Measurements from ENCODE around the gene ACSL6.

ACSL6 gene

GRCh38 chr5:132001647-132002561 is 9.6 kb downstream of the ACSL6 start:
- no peak for ATAC-seq
- Mint-ChIP-seq H3K27ac (no peak overlapping the region), H3K36me3 (no peaks in the 10 kb centered on the region), H3K9me3 (no peaks in the 10 kb centered on the region), H3K4me1 (no peaks in the 10 kb centered on the region), H3K4me3 (no peak overlapping the region), H3K27me3 (peaks cover 6% of the 10 kb centered on the region)

GRCh38 chr5:132000677-132001453 is 10.6 kb downstream of the ACSL6 start:
- H3K36me3 Mint-ChIP-seq, result no peaks in the 10 kb centered on the region
- ATAC-seq, result no peak
- H3K4me3 Mint-ChIP-seq, result no peak overlapping the region
- no peaks in the 10 kb centered on the region for H3K9me3 Mint-ChIP-seq
- H3K27ac Mint-ChIP-seq, result no peak overlapping the region
- no peaks in the 10 kb centered on the region for H3K4me1 Mint-ChIP-seq
- peaks cover 6% of the 10 kb centered on the region for H3K27me3 Mint-ChIP-seq

- ATAC-seq, result no peak
- no peaks in the 10 kb centered on the region for H3K4me1 Mint-ChIP-seq
- no peaks in the 10 kb centered on the region for H3K36me3 Mint-ChIP-seq
- peaks cover 6% of the 10 kb centered on the region for H3K27me3 Mint-ChIP-seq
- H3K27ac Mint-ChIP-seq, result no peak overlapping the region
- H3K4me3 Mint-ChIP-seq, result no peak overlapping the region
- H3K9me3 Mint-ChIP-seq, result no peaks in the 10 kb centered on the region
Observed at GRCh38 chr5:132000241-132000490, 11.3 kb downstream of the ACSL6 start.

- Mint-ChIP-seq H3K27ac (no peak overlapping the region), H3K4me3 (no peak overlapping the region), H3K4me1 (no peaks in the 10 kb centered on the region), H3K36me3 (no peaks in the 10 kb centered on the region), H3K27me3 (peaks cover 6% of the 10 kb centered on the region), H3K9me3 (no peaks in the 10 kb centered on the region)
- no peak for ATAC-seq
Observed at GRCh38 chr5:131999441-132000240, 11.8 kb downstream of the ACSL6 start.

- no peak for ATAC-seq
- Mint-ChIP-seq H3K9me3 (no peaks in the 10 kb centered on the region), H3K4me3 (no peak overlapping the region), H3K36me3 (no peaks in the 10 kb centered on the region), H3K27ac (no peak overlapping the region), H3K27me3 (peaks cover 6% of the 10 kb centered on the region), H3K4me1 (no peaks in the 10 kb centered on the region)
Observed at GRCh38 chr5:131999041-131999440, 12.4 kb downstream of the ACSL6 start.

- ATAC-seq, result no peak
- H3K36me3 Mint-ChIP-seq, result no peaks in the 10 kb centered on the region
- no peaks in the 10 kb centered on the region for H3K4me1 Mint-ChIP-seq
- peaks cover 6% of the 10 kb centered on the region for H3K27me3 Mint-ChIP-seq
- no peaks in the 10 kb centered on the region for H3K9me3 Mint-ChIP-seq
- no peak overlapping the region for H3K27ac Mint-ChIP-seq
- no peak overlapping the region for H3K4me3 Mint-ChIP-seq
Observed at GRCh38 chr5:131998431-131999040, 12.9 kb downstream of the ACSL6 start.

- H3K4me3 Mint-ChIP-seq, result no peak overlapping the region
- H3K9me3 Mint-ChIP-seq, result no peaks in the 10 kb centered on the region
- no peaks in the 10 kb centered on the region for H3K36me3 Mint-ChIP-seq
- no peak for ATAC-seq
- no peak overlapping the region for H3K27ac Mint-ChIP-seq
- no peaks in the 10 kb centered on the region for H3K4me1 Mint-ChIP-seq
- peaks cover 9% of the 10 kb centered on the region for H3K27me3 Mint-ChIP-seq
Observed at GRCh38 chr5:131997727-131998117, 13.7 kb downstream of the ACSL6 start.

GRCh38 chr5:131997026-131997726 is 14.3 kb downstream of the ACSL6 start:
- no peaks in the 10 kb centered on the region for H3K4me1 Mint-ChIP-seq
- no peak overlapping the region for H3K27ac Mint-ChIP-seq
- no peaks in the 10 kb centered on the region for H3K9me3 Mint-ChIP-seq
- H3K36me3 Mint-ChIP-seq, result no peaks in the 10 kb centered on the region
- H3K27me3 Mint-ChIP-seq, result peaks cover 12% of the 10 kb centered on the region
- H3K4me3 Mint-ChIP-seq, result no peak overlapping the region
- ATAC-seq, result no peak

GRCh38 chr5:131996210-131997025 is 15.0 kb downstream of the ACSL6 start:
- Mint-ChIP-seq H3K4me3 (no peak overlapping the region), H3K4me1 (no peaks in the 10 kb centered on the region), H3K27me3 (peaks cover 12% of the 10 kb centered on the region), H3K9me3 (no peaks in the 10 kb centered on the region), H3K27ac (no peak overlapping the region), H3K36me3 (no peaks in the 10 kb centered on the region)
- no peak for ATAC-seq

- Mint-ChIP-seq H3K4me1 (no peaks in the 10 kb centered on the region), H3K4me3 (no peak overlapping the region), H3K27ac (no peak overlapping the region), H3K9me3 (no peaks in the 10 kb centered on the region), H3K36me3 (no peaks in the 10 kb centered on the region), H3K27me3 (peaks cover 7% of the 10 kb centered on the region)
- ATAC-seq, result peak; percentile 2
Observed at GRCh38 chr5:131994533-131995226, 16.8 kb downstream of the ACSL6 start.

- Mint-ChIP-seq H3K4me3 (no peak overlapping the region), H3K36me3 (no peaks in the 10 kb centered on the region), H3K9me3 (no peaks in the 10 kb centered on the region)
Observed at GRCh38 chr5:131994090-131994489, 17.4 kb downstream of the ACSL6 start.

GRCh38 chr5:131993676-131994075 is 17.8 kb downstream of the ACSL6 start:
- ATAC-seq, result no peak
- H3K27me3 Mint-ChIP-seq, result peaks cover 7% of the 10 kb centered on the region
- H3K4me3 Mint-ChIP-seq, result no peak overlapping the region
- no peaks in the 10 kb centered on the region for H3K36me3 Mint-ChIP-seq
- no peaks in the 10 kb centered on the region for H3K4me1 Mint-ChIP-seq
- H3K27ac Mint-ChIP-seq, result no peak overlapping the region
- no peaks in the 10 kb centered on the region for H3K9me3 Mint-ChIP-seq

More at GRCh38 chr5:131994090-131994489, 17.4 kb downstream of the ACSL6 start:
- ATAC-seq, result no peak
- Mint-ChIP-seq H3K27ac (no peak overlapping the region), H3K27me3 (peaks cover 7% of the 10 kb centered on the region), H3K4me1 (no peaks in the 10 kb centered on the region)

- no peak overlapping the region for H3K27ac Mint-ChIP-seq
Observed at GRCh38 chr5:131992370-131992769, 19.1 kb downstream of the ACSL6 start.

More at GRCh38 chr5:131992370-131992769, 19.1 kb downstream of the ACSL6 start:
- Mint-ChIP-seq H3K4me1 (no peaks in the 10 kb centered on the region), H3K4me3 (no peak overlapping the region), H3K36me3 (no peaks in the 10 kb centered on the region), H3K27me3 (peaks cover 7% of the 10 kb centered on the region), H3K9me3 (no peaks in the 10 kb centered on the region)
- no peak for ATAC-seq

All from stimulated activated memory B cell treated with anti-CD40 and anti-IgM and Interleukin-4, amounts not matched to agents 10 μg/mL and 1 μg/mL and 100 μg/mL, for 72 hours (primary cell).